Stimulated activated memory B cell treated with anti-CD40 and anti-IgM and Interleukin-4, amounts not matched to agents 10 μg/mL and 1 μg/mL and 100 μg/mL, for 72 hours (primary cell): Measurements from ENCODE around the gene U2AF1L4.

Experiments used
- ATAC-seq: fragments of 150-1000 bp; cut with Tn5 transposase; 2 replicates; pipeline ENCODE4 v1.10.0; 2021
- H3K27ac Mint-ChIP-seq: one replicate; pipeline ENCODE4 v1.8.0; 2022; ENCODE audit warnings: mild to moderate bottlenecking, mixed read lengths
- H3K27me3 Mint-ChIP-seq: one replicate; pipeline ENCODE4 v1.8.0; 2022; ENCODE audit warnings: mixed read lengths
- H3K36me3 Mint-ChIP-seq: one replicate; pipeline ENCODE4 v1.8.0; 2022; ENCODE audit warnings: mixed read lengths
- H3K4me1 Mint-ChIP-seq: one replicate; pipeline ENCODE4 v1.8.0; 2022; ENCODE audit warnings: mixed read lengths
- H3K4me3 Mint-ChIP-seq: one replicate; pipeline ENCODE4 v1.8.0; 2022; ENCODE audit warnings: mild to moderate bottlenecking, moderate library complexity, mixed read lengths
- H3K9me3 Mint-ChIP-seq: one replicate; pipeline ENCODE4 v1.8.0; 2022; ENCODE audit warnings: mixed read lengths

Gene U2AF1L4

GRCh38 chr19:35741203-35741515 lies 4.1 kb downstream of the U2AF1L4 start:
- Mint-ChIP-seq H3K36me3 (peaks cover 41% of the 10 kb centered on the region), H3K27ac (peak overlapping the region; percentile 99), H3K9me3 (no peaks in the 10 kb centered on the region), H3K27me3 (no peaks in the 10 kb centered on the region), H3K4me1 (peaks cover 72% of the 10 kb centered on the region), H3K4me3 (peak overlapping the region; percentile 97)
- ATAC-seq, result no peak

GRCh38 chr19:35740423-35741202 lies 4.6 kb downstream of the U2AF1L4 start:
- ATAC-seq, result peak; percentile 80
- H3K9me3 Mint-ChIP-seq, result no peaks in the 10 kb centered on the region
- H3K4me1 Mint-ChIP-seq, result peaks cover 67% of the 10 kb centered on the region
- H3K4me3 Mint-ChIP-seq, result peak overlapping the region; percentile 97
- H3K27me3 Mint-ChIP-seq, result no peaks in the 10 kb centered on the region
- peak overlapping the region; percentile 99 for H3K27ac Mint-ChIP-seq
- H3K36me3 Mint-ChIP-seq, result peaks cover 46% of the 10 kb centered on the region

GRCh38 chr19:35740108-35740422 lies 5.2 kb downstream of the U2AF1L4 start:
- H3K4me3 Mint-ChIP-seq, result peak overlapping the region; percentile 97
- peak; percentile 24 for ATAC-seq
- no peaks in the 10 kb centered on the region for H3K9me3 Mint-ChIP-seq
- H3K27me3 Mint-ChIP-seq, result no peaks in the 10 kb centered on the region
- H3K36me3 Mint-ChIP-seq, result peaks cover 49% of the 10 kb centered on the region
- peaks cover 65% of the 10 kb centered on the region for H3K4me1 Mint-ChIP-seq
- H3K27ac Mint-ChIP-seq, result peak overlapping the region; percentile 99

- no peak for ATAC-seq
- Mint-ChIP-seq H3K9me3 (no peaks in the 10 kb centered on the region), H3K27ac (no peak overlapping the region), H3K36me3 (peaks cover 55% of the 10 kb centered on the region), H3K27me3 (no peaks in the 10 kb centered on the region), H3K4me1 (peaks cover 68% of the 10 kb centered on the region), H3K4me3 (peak overlapping the region; percentile 97)
Observed at GRCh38 chr19:35739275-35740107, 5.7 kb downstream of the U2AF1L4 start.

GRCh38 chr19:35738887-35739229 lies 6.4 kb downstream of the U2AF1L4 start:
- ATAC-seq, result no peak
- H3K27me3 Mint-ChIP-seq, result no peaks in the 10 kb centered on the region
- H3K4me1 Mint-ChIP-seq, result peaks cover 68% of the 10 kb centered on the region
- no peak overlapping the region for H3K4me3 Mint-ChIP-seq
- H3K36me3 Mint-ChIP-seq, result peaks cover 56% of the 10 kb centered on the region
- no peak overlapping the region for H3K27ac Mint-ChIP-seq
- no peaks in the 10 kb centered on the region for H3K9me3 Mint-ChIP-seq

GRCh38 chr19:35738021-35738886 lies 7.0 kb downstream of the U2AF1L4 start:
- Mint-ChIP-seq H3K27ac (peak overlapping the region; percentile 30), H3K27me3 (no peaks in the 10 kb centered on the region), H3K4me3 (no peak overlapping the region), H3K36me3 (peaks cover 60% of the 10 kb centered on the region), H3K4me1 (peaks cover 65% of the 10 kb centered on the region), H3K9me3 (no peaks in the 10 kb centered on the region)
- ATAC-seq, result no peak

GRCh38 chr19:35736913-35737886 lies 8.0 kb downstream of the U2AF1L4 start:
- H3K4me1 Mint-ChIP-seq, result peaks cover 54% of the 10 kb centered on the region
- no peaks in the 10 kb centered on the region for H3K27me3 Mint-ChIP-seq
- peaks cover 57% of the 10 kb centered on the region for H3K36me3 Mint-ChIP-seq
- peak overlapping the region; percentile 30 for H3K27ac Mint-ChIP-seq
- no peak for ATAC-seq
- no peak overlapping the region for H3K4me3 Mint-ChIP-seq
- H3K9me3 Mint-ChIP-seq, result no peaks in the 10 kb centered on the region

GRCh38 chr19:35734889-35735288 lies 10.3 kb downstream of the U2AF1L4 start:
- H3K4me3 Mint-ChIP-seq, result no peak overlapping the region
- ATAC-seq, result no peak
- no peaks in the 10 kb centered on the region for H3K9me3 Mint-ChIP-seq
- peaks cover 45% of the 10 kb centered on the region for H3K4me1 Mint-ChIP-seq
- H3K27ac Mint-ChIP-seq, result peak overlapping the region; percentile 18
- H3K27me3 Mint-ChIP-seq, result no peaks in the 10 kb centered on the region
- H3K36me3 Mint-ChIP-seq, result peaks cover 71% of the 10 kb centered on the region

GRCh38 chr19:35734273-35734672 lies 10.9 kb downstream of the U2AF1L4 start:
- Mint-ChIP-seq H3K36me3 (peaks cover 76% of the 10 kb centered on the region), H3K27ac (peak overlapping the region; percentile 18), H3K4me3 (no peak overlapping the region), H3K4me1 (peaks cover 39% of the 10 kb centered on the region), H3K9me3 (no peaks in the 10 kb centered on the region), H3K27me3 (no peaks in the 10 kb centered on the region)
- no peak for ATAC-seq

GRCh38 chr19:35733180-35734125 lies 11.8 kb downstream of the U2AF1L4 start:
- H3K36me3 Mint-ChIP-seq, result peaks cover 79% of the 10 kb centered on the region

GRCh38 chr19:35732540-35733179 lies 12.6 kb downstream of the U2AF1L4 start:
- peaks cover 83% of the 10 kb centered on the region for H3K36me3 Mint-ChIP-seq
- ATAC-seq, result no peak
- no peak overlapping the region for H3K4me3 Mint-ChIP-seq
- no peak overlapping the region for H3K27ac Mint-ChIP-seq
- H3K27me3 Mint-ChIP-seq, result no peaks in the 10 kb centered on the region
- peaks cover 29% of the 10 kb centered on the region for H3K4me1 Mint-ChIP-seq
- no peaks in the 10 kb centered on the region for H3K9me3 Mint-ChIP-seq

More at GRCh38 chr19:35733180-35734125, 11.8 kb downstream of the U2AF1L4 start:
- no peak for ATAC-seq
- Mint-ChIP-seq H3K9me3 (no peaks in the 10 kb centered on the region), H3K4me3 (no peak overlapping the region), H3K27ac (peak overlapping the region; percentile 18), H3K4me1 (peaks cover 31% of the 10 kb centered on the region), H3K27me3 (no peaks in the 10 kb centered on the region)

GRCh38 chr19:35731779-35732405 lies 13.3 kb downstream of the U2AF1L4 start:
- ATAC-seq, result no peak
- no peaks in the 10 kb centered on the region for H3K27me3 Mint-ChIP-seq
- H3K27ac Mint-ChIP-seq, result no peak overlapping the region
- H3K4me3 Mint-ChIP-seq, result no peak overlapping the region
- peaks cover 78% of the 10 kb centered on the region for H3K36me3 Mint-ChIP-seq
- peaks cover 21% of the 10 kb centered on the region for H3K4me1 Mint-ChIP-seq
- H3K9me3 Mint-ChIP-seq, result no peaks in the 10 kb centered on the region

GRCh38 chr19:35731353-35731752 lies 13.9 kb downstream of the U2AF1L4 start:
- Mint-ChIP-seq H3K4me1 (peaks cover 16% of the 10 kb centered on the region), H3K9me3 (no peaks in the 10 kb centered on the region), H3K27ac (no peak overlapping the region), H3K36me3 (peaks cover 77% of the 10 kb centered on the region), H3K4me3 (no peak overlapping the region), H3K27me3 (no peaks in the 10 kb centered on the region)
- no peak for ATAC-seq
